Pancreas (tissue), 10 donors: ENCODE data around the gene CFAP251. TPM values are rescaled to one million over a fixed set of nuclear protein-coding genes. Genes with fewer than 3 reads are reported as not detected.

Experiments
- ATAC-seq, 4 donors: fragments of 200-7000 bp; cut with Tn5 transposase; one replicate each; pipeline versions ENCODE4 v1.8.0 to v1.9.1; 2020; ENCODE audit warnings: mild to moderate bottlenecking in 4 of 4, moderate library complexity in 4 of 4
- DNase-seq, 6 donors: peaks; one replicate each; pipeline ENCODE4 v3.0.0-alpha.2; 2020
- FAIRE-seq: peaks from 2 replicates; lab custom pipeline; 2012; peaks lifted over from hg19 to GRCh38; lab: Jason Lieb, UNC
- H3K27ac ChIP-seq, 4 donors: fragments of 200-600 bp; sonication (generic); 1 replicate in 3 of 4; 2 replicates in 1 of 4; pipeline versions ENCODE4 v1.5.0 to v1.8.0; 2020
- H3K27me3 ChIP-seq, 4 donors: fragments of 200-600 bp; one replicate each; pipeline ENCODE4 v1.8.0; 2021
- H3K36me3 ChIP-seq, 3 donors: fragments of 200-600 bp; sonication (generic) in 1 of 3; one replicate each; pipeline versions ENCODE4 v1.5.0 to v1.8.0; 2020 to 2021
- H3K4me1 ChIP-seq, 3 donors: fragments of 200-600 bp; one replicate each; pipeline ENCODE4 v1.8.0; 2021
- H3K4me3 ChIP-seq, 4 donors: fragments of 200-600 bp; sonication (generic) in 2 of 4; one replicate each; pipeline versions ENCODE4 v1.5.0 to v1.8.0; 2020 to 2021
- H3K9me3 ChIP-seq, 4 donors: fragments of 200-600 bp; one replicate each; pipeline ENCODE4 v1.8.0; 2021
- WGBS, 2 donors: extraction: QIAGEN DNeasy Blood & Tissue Kit; methylation state at CpG; one replicate each; pipeline ENCODE4 v1.1.7; 2013; 5-methylcytosine and 5-hydroxymethylcytosine counted together
- intact Hi-C, 3 donors: fragments of 100-400 bp; cut with DNase I; formaldehyde crosslinking; loops; one replicate each; pipeline versions ENCODE4 v1.11.1 to v1.14.2; 2022
- polyA plus RNA-seq, 2 donors: library from polyadenylated mRNA; stranded (reverse); fragments of 200-250 nt; gene quantifications; one replicate each; pipeline ENCODE4 v1.2.3, GENCODE V29; 2013
- total RNA-seq, 6 donors: library from RNA; stranded (reverse); fragmentation: NEBNext Ultra II Directional in 4 of 6; extraction: Animal tissue kit (Norgen Biotek cat#: 25700) in 4 of 6; gene quantifications; one replicate each; pipeline versions ENCODE4 v1.2.1 to v1.2.4, GENCODE V29; 2021 to 2023
- TF ChIP-seq, protein P1 (sequence below), 4 donors: fragments of 200-600 bp; sonication (generic) in 3 of 4; IDR thresholded peaks; one replicate each; pipeline versions ENCODE4 v1.5.0 to v1.8.0; 2021; ENCODE audit warnings: antibody characterized with exemption in 4 of 4
- donor health status: healthy with polysubstance abuse.
- donor health status: DM: no; HTN: no; CAD: no; lungs with moderate emphysema.
- donor health status: DM: no; HTN: no; CAD: no.
- donor health status: control.
- donor health status: control.
- donor health status: Bipolar disorder and iron deficiency.
- donor health status: DM: yes; HTN: yes; CAD: no.
- donor health status: DM: no; HTN: no; CAD: no.
- donor health status: DM: no; HTN: no; CAD: no.
- donor health status: DM: yes; HTN: yes; CAD: no.

The CFAP251 gene
- total and polyA plus RNA-seq, 8 donors = 1.7 to 5.9 (median 3.3) TPM

DNA sequence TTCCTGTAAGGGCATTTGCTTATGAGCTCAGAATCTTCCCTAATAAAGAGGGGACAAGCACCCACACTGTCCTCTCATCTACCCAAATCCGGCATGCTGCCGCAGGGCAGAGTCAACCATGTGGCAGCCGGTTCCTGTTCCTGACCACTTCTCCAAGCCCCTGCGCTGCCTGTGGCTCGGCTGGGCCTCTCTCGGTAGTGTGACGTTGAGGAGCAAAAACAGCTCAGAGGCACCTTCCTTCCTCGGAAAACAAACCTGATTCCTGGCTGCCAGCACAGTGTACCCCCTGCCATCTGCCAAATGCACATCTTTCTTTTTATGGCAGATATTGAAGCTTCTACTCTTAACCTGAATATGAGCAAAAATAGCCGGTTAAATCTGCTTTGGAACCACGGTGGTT lies 50.5 kb downstream of the CFAP251 start:
- 87 to 92% methylated on average over 10 of the region's 10 CpGs for WGBS, 2 donors
- no peaks in the 10 kb centered on the region for H3K9me3 ChIP-seq
- TF ChIP-seq, protein P1, sequence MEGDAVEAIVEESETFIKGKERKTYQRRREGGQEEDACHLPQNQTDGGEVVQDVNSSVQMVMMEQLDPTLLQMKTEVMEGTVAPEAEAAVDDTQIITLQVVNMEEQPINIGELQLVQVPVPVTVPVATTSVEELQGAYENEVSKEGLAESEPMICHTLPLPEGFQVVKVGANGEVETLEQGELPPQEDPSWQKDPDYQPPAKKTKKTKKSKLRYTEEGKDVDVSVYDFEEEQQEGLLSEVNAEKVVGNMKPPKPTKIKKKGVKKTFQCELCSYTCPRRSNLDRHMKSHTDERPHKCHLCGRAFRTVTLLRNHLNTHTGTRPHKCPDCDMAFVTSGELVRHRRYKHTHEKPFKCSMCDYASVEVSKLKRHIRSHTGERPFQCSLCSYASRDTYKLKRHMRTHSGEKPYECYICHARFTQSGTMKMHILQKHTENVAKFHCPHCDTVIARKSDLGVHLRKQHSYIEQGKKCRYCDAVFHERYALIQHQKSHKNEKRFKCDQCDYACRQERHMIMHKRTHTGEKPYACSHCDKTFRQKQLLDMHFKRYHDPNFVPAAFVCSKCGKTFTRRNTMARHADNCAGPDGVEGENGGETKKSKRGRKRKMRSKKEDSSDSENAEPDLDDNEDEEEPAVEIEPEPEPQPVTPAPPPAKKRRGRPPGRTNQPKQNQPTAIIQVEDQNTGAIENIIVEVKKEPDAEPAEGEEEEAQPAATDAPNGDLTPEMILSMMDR (IDR thresholded peaks at IDR 0.05) = no peak
- H3K27ac ChIP-seq = no peak overlapping the region
- no peaks in the 10 kb centered on the region for H3K4me1 ChIP-seq
- intact Hi-C loops = no loop called here
- FAIRE-seq (no peak), ATAC-seq (peak in 2 of 4 donors; percentile 70 to 78), DNase-seq (no peak)
- H3K36me3 ChIP-seq = no peaks in the 10 kb centered on the region
- no peak overlapping the region for H3K4me3 ChIP-seq
- no peaks in the 10 kb centered on the region for H3K27me3 ChIP-seq

DNA sequence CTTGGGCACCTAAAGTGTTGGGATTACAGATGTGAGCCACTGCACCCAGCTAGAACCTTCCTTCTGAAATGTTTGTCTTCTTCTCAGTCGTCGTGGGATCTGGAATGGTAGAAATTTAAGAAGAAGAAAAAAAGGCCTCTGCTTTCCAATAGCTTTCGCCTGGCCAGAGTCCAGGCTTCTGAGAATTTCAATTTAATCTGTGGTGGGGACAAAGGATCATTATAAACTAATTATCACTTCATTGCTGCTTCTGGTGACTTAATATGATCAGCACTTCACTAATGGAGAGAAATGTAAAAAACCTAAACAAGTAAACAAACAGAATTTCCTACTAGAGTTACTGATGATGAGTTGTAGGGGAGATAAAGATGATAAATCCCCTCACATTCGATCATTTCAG lies 51.3 kb downstream of the CFAP251 start:
- no peak for ATAC-seq

DNA sequence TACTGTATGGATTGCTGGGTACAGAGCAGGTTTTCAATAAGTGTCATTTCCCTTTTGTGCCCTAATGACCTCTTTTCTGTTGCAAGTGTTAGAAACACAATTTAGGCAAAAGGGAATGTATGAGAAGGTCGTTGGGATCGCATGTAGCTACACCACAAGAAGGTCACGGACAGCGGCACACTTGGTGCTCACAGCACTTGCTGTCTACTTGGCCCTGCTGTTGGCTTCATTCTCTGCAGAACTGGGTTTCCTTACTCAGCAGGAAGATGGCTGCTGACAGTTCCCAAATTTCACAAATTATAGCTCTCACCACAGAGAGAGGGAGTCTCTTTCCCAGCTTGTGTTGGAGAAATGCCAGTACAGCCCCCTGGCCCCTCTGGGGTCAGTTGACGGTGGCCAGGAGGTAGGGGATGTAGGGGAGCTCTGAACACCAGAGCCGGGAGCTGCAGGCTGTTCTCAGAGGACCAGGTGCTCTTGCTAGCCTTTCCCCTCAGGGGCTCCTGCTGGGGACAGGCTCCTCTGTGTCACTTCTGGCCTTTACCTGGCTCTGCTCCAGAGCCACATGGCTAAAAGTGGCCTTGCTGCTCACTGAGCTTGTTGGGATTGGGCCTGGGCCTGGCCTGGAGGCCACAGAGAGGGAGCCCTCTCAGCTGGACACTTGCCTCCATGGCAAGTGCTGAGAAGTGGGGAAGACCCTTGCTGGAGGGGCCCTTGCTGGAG lies 52.3 kb downstream of the CFAP251 start:
- intact Hi-C loops = no loop called here
- ATAC-seq = no peak

More for the DNA sequence above, 51.3 kb downstream of the CFAP251 start:
- FAIRE-seq (no peak), DNase-seq (no peak)
- H3K27ac ChIP-seq = no peak overlapping the region
- no peaks in the 10 kb centered on the region for H3K27me3 ChIP-seq
- WGBS, 2 donors = 59 to 64% methylated on average over 4 of the region's 4 CpGs
- intact Hi-C loops = no loop called here
- H3K4me3 ChIP-seq = no peak overlapping the region
- H3K36me3 ChIP-seq = no peaks in the 10 kb centered on the region
- TF ChIP-seq, protein P1 (IDR thresholded peaks at IDR 0.05) = no peak
- no peaks in the 10 kb centered on the region for H3K9me3 ChIP-seq
- H3K4me1 ChIP-seq = no peaks in the 10 kb centered on the region

DNA sequence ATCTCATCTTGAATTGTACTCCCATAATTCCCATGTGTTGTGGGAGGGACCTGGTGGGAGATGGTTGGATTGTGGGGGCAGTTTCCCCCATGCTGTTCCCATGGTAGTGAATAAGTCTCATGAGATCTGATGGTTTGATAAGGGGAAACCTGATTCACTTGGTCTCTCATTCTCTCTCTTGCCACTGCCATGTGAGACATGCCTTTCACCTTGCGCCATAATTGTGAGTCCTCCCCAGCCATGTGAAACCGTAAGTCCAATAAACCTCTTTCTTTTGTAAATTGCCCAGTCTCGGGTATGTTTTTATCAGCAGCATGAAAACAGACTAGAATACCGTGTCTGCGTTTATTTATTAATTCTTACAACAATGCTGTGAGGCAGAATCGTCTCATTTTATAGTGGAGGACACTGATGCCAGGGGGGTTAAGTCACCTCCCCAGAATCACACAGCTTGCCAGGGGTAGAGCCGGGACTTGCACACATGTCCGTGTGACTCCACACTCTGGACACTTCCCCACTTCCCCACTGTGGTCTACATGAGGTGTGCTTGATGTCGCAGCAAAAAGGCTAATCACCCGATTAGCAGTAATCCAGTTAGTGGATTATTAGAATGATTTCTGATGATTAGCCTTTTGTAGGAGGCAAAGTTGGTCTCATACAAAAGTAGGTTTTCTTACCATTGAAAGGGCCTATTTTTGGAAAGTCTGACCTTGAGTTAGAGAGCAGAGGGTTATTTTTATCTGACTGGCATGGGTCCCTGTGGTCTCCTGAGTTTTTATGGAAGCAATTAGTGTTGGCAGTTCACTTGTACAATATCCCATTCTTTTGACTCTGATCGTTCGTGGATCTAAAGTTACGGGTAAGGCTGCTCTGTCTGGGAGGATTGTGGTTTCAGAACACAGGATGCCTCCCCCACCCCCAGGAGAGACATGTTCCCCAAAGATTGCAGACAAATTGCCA lies 55.9 kb downstream of the CFAP251 start:
- Histone ChIP-seq H3K27me3 (no peaks in the 10 kb centered on the region), H3K9me3 (no peaks in the 10 kb centered on the region), H3K4me3 (no peak overlapping the region), H3K4me1 (no peaks in the 10 kb centered on the region), H3K36me3 (no peaks in the 10 kb centered on the region), H3K27ac (no peak overlapping the region)
- FAIRE-seq (no peak), ATAC-seq (no peak), DNase-seq (no peak)
- intact Hi-C loops = no loop called here
- TF ChIP-seq, protein P1 (IDR thresholded peaks at IDR 0.05) = no peak
- whole genome bisulfite sequencing, 2 donors = 48 to 55% methylated on average over 13 of the region's 13 CpGs

More for the DNA sequence above, 52.3 kb downstream of the CFAP251 start:
- Histone ChIP-seq H3K27me3 (no peaks in the 10 kb centered on the region), H3K27ac (no peak overlapping the region), H3K4me3 (no peak overlapping the region), H3K36me3 (no peaks in the 10 kb centered on the region), H3K4me1 (no peaks in the 10 kb centered on the region), H3K9me3 (no peaks in the 10 kb centered on the region)
- FAIRE-seq (no peak), DNase-seq (no peak)
- WGBS, 2 donors = 66 to 74% methylated on average over 6 of the region's 6 CpGs
- TF ChIP-seq, protein P1 (IDR thresholded peaks at IDR 0.05) = no peak
